HG03575 (cell line): ENCODE measurements around the gene TOMT.

Experiments used
- ATAC-seq: cut with Tn5 transposase; IDR thresholded peaks from one replicate; pipeline ENCODE4 v1.9.1; 2021; ENCODE audit not compliant: unreplicated experiment, insufficient number of reproducible peaks, low FRiP score; ENCODE audit errors: extremely low read depth

The TOMT gene, protein sequence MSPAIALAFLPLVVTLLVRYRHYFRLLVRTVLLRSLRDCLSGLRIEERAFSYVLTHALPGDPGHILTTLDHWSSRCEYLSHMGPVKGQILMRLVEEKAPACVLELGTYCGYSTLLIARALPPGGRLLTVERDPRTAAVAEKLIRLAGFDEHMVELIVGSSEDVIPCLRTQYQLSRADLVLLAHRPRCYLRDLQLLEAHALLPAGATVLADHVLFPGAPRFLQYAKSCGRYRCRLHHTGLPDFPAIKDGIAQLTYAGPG

DNA sequence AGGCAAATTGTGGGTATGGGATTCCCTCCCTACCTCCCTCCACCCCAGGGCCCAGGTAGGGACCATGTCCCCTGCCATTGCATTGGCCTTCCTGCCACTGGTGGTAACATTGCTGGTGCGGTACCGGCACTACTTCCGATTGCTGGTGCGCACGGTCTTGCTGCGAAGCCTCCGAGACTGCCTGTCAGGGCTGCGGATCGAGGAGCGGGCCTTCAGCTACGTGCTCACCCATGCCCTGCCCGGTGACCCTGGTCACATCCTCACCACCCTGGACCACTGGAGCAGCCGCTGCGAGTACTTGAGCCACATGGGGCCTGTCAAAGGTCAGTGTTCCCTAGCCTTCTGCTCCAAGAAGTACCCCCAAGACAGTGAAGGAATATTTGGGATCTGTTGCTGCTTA lies at the start of gene TOMT:
Gene TOMT (plus strand): TSS at position 37 of the 400 bp plus-strand sequence. CDS start 28 bp downstream, at position 65.
- no peak for ATAC-seq

DNA sequence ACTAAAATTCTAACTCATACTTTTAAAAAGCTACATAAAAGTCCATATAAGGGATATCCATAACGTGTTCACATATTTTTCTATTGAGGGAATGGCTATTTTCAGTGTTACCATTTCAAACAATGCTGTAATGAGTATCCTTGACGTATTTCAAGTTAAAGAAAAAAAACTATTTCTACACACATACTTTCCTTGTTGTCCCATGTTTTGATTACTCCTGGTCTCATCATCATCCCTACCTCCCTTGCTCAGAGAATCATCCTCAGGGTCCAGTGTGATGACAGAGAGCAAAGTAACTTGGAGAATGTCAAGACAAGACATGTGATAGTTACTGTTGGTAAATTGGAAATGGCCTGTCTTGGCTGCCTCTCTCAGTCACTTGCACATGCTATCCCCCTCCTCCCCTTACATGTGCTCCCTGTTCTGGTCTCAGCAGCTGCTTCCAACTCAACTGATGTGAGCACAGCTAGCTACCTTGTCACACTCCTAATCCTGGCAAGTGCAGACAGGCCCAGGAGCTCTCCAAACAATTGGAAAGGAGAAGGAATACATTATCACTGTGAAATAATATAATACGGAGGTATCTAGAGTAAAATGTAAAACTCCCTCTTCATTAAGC lies 47.2 kb upstream of the TOMT start:
- ATAC-seq = no peak

DNA sequence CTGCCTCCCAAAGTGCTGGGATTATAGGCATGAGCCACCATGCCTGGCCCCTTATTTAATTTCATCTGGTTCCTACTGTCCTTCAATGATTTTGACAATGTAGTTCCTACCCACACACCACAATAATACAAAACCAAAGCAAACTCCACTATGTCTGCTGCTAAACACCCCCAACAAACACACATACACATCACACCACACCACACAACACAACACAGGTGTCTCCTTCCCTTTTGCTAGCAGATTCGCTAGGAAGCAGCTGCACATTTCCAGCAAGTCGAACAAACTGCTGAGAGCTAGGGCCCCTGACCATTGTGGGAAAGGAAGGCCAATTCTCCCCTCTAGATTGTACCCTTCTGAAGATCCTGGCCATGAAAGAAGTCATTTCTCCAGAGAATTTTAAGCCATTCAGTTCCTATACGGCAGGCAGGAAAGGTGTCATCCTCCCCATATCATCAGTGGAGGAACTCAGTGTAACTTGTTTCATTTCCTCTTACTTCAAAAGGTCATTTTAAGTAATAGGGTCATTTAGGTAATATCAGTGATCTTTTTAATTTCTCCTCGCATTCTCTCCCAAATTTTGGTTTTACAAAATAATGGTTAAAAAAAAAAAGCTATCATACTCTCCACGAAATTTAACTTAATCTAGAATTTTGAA lies 43.9 kb upstream of the TOMT start:
- ATAC-seq = no peak

DNA sequence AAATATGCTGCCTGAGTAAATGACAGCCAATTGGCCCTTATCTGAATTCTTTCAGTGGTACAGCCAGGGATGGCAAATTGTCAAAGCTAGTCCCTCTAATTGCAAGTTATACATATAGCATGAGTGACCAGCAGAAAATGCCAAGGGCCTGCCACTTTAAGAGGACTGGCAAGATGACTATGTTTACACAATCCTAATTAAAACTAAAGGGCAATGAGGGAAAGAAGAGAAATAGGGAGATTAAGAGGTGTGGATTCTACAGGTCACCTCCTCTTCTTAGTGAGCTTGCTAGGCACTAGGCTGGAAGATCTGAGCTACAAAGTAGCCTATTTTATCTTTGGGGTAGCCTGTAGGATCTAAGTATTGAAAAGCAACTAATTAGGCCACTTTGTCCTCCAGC lies 38.9 kb upstream of the TOMT start:
- ATAC-seq = no peak

DNA sequence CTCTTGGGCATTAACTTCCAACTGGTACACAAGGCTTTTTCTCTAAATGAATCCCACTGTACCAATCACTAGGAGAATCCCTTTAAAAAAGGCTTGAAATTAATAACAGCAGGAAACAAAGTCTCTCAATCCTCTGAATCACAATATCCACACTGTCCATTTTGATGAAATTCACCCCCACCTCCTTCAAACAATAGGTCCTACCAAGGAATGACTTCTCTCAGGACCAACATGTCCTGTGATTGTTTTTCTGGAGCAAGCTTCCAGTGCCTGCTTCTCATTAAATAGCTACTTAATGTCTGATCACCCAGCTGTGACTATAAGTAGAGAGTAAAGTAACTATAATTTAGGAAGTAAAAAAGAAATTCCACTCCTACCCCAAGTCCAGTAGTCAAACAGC lies 38.5 kb upstream of the TOMT start:
- no peak for ATAC-seq

DNA sequence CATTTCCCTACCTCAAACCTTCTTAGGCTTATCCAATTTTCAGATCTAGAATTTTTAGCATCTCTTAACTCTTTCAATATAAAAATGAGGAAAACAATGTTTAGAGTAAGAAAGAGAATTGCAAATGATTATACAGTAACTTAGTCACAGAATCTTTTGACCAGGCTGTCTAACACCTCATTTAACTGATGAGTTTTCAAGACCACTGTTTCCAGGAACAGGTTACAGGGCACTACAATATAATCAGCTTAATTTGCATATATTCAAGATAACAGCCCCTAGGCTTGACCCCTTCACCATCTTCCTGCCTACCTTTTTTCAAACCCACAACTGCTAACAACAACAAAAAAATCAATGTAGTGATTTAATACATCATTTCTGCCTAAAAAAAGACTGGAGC lies 38.0 kb upstream of the TOMT start:
- no peak for ATAC-seq

DNA sequence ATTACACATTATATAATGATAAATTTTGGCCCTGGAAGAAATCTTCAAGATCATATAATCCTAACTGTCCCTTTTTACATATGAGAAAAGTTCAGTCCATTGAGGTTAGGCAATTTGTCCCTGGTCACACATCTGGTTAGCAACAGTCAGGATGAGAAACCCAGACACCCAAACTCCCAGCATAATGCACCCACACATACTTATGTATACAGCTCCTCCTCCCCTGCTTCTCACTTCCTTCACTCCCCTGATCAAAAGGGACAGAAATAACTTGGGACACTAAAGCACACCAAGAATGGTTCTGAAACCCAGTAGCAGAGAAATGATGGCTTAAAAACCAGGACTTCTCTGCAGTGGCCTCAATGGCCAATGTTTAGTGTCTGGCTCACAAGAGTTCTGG lies 36.5 kb upstream of the TOMT start:
- ATAC-seq = no peak

DNA sequence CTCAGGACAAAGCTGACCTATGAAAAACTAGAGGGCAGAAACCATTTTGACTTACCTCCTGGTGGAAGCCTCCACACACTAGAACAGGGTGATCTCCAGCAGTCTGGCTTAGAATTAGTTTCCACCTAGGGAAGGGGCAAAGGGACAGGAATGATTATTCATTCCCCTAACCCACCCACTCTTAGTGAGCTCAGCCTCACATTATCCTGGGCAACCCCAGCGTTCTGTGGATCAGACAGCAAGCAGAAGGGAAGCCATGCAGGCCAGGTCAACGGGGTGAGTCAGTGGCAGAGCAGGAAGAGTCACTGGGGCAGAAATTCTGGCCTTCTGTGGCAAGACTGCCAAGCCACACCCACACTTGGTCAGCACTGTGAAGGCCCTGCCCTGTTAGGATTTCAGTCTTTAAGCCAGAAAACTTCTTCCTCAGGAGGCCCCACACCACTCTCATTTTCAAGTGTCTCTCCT lies 35.9 kb upstream of the TOMT start:
- no peak for ATAC-seq

DNA sequence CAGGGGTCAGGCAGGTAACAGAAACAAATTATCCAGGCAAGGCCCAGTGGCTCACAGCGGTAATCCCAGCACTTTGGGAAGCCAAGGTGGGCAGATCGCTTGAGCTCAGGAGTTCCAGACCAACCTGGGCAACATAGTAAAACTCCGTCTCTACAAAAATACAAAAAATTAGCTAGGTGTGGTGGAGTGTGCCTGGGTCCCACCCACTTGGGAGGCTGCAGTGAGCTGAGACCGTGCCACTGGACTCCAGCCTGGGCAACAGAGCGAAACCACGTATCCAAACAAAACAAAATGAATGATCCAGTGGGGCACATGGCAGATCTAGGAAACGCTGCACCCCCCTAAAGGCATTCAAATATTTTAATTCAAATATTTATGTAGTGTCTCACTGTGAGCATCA lies 35.2 kb upstream of the TOMT start:
- ATAC-seq = no peak

DNA sequence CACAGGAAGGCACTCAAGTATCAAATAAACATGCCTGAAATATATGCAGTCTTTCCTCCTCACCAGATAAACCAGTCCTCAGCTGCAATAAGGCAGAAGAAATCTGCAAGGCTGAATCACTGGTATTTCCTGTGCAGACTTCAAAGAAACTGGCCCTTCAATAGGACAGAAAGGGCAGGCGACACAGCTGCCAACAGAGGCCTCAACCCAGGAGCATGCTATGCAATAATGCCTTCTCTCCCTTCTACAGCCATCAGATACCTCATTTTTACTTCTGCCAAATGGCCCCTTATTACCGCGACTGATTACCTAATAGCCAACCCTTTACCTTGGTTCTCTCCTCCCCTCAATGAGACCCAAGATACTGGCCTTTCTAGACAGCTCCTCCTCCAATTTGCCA lies 33.4 kb upstream of the TOMT start:
- ATAC-seq = no peak

DNA sequence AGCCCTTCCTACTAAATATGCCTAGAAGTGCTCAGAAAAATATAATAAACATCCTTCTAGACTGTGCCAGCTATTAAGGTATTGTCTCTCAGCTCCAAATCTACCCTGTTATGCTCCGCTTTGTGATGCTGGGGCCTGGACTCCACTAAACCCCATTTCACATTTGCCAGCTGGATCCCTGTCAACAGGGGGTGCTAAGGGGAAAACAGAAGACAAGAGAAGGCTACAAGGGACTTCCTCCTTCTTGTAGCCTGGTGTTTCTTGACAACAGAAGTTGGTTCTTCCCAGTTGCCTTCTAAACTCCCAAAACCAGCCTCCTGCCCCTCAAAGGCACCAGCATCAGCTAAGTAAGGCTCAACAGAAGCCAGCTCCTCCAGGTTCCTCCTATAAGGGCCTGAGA lies 30.6 kb upstream of the TOMT start:
- no peak for ATAC-seq

DNA sequence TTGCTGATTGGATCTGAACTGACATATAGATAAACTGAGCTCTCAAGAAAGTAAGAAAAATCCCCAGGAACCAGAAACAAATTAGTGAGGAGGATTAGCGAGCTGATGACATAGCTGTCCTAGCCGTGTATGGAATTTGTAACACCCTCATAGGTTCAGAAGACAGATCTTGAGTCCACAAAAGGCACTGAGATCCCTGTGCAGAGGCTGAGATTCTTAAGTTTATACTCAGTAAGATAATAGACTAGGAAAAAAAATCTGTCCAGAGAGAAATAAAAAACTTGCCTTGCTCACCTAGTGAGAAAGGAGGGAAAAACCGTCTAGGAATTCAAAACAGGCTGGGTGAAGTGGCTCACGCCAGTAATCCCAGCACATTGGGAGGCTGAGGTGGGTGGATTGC lies 30.0 kb upstream of the TOMT start:
- ATAC-seq = no peak

DNA sequence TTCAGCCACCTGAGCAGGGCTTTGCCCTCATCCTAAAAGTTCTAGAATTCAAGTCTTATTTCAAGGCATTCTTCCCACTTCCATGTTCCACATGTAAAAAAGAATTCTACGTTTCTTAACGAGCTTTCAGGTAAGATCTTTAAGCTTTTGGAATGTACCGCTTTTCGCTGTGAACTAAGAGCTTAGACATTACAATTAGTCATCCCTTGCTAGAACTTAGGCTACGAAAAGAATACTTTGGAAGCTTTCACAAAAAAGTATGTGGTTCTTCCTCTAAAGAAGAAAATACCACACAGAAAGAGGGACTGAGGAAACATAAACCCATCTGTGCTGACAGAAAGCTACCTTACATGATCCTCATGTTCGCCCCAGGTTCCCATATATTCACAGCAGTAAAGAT lies 27.2 kb upstream of the TOMT start:
- ATAC-seq = no peak

DNA sequence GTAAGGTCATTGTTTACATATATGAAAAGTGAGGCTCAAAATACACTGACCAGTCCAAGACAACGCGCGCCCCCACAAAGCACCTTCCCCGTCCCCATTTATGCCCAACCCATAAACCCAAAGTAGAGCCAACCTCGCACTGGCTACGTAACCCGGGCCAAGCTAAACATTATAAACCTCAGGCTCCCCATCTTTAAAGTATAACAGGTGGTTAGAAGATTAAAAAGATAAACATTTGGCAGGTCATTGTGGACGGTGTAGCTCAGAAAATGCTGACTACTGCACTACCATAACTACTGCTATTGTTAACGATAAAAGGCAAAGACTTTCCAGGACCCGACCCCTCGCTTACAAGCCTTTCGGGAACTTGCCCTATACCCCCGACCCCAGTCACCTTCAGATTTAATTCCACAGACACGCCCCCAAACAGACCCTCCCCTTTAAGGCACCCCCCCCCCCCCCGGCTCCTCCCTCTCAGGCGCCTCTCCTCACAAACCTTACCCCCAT lies 25.9 kb upstream of the TOMT start:
- ATAC-seq = no peak

DNA sequence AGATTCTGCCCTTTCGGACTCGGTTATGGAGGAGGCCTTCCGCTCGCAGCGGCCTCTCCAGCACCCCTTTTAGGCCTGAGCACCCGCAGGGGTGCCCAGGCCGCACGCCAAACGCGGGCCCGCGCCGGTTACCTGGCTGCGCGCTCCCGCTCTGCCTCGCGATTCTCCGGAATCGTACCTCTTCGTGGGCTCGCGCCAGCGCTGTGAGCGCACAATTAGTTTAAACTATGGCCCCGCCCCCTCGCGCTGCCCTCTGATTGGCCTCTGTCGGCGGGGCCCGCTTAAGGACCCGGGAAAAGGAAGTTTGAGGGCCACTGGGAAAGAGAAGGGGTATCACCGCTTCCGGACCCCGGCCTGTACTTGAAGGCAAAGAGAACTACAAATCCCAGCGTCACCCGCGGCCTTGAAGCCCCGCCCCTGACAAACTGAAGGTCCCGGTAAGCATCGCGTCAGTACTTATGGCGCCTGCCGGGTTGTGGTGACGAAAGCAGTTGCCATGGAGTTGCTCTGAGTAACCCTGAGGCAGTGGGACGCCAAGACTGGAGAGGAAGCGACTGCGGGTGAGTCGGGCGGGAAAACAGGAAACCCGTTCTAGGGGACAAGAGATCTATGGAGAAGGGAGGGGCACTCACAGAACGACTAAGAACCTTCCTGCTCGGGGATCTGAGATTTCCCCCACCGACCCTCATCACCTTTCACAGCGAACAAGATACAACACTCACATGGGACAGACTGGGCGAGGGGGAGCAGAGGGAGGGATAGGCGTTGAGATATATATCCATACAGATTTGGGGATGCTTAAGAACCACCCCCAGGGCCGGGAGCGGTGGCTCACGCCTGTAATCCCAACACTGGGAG lies 25.2 kb upstream of the TOMT start, which contains the start of the genes LRRC51 and NUMA1:
Gene LRRC51 (plus strand): TSS at position 525 of the 858 bp plus-strand sequence. CDS start 8,234 bp downstream, outside the sequence.
Gene NUMA1 (minus strand): TSS at position 217 of the 858 bp plus-strand sequence. CDS start 44,599 bp downstream, outside the sequence.
- ATAC-seq = peak; percentile 81

DNA sequence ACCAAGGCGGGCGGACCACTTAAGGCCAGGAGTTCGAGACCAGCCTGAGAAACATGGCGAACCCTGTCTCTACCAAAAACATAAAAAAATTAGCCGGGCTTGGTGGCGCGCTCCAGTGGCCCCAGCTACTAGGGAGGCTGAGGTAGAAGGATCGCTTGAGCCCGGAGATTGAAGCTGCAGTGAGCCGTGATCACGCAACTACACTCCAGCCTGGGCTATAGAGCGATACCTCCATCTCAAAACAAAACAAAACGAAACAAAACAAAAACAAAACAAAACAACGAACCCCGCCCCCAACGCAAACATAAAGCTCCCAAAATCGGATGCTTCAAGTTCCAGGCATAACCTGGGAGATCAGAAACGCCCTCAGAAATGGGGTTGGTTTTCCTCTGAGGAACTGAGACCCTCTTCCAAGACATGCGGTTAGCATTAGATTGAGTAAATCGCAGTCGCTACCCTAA lies 24.5 kb upstream of the TOMT start:
- ATAC-seq = no peak

DNA sequence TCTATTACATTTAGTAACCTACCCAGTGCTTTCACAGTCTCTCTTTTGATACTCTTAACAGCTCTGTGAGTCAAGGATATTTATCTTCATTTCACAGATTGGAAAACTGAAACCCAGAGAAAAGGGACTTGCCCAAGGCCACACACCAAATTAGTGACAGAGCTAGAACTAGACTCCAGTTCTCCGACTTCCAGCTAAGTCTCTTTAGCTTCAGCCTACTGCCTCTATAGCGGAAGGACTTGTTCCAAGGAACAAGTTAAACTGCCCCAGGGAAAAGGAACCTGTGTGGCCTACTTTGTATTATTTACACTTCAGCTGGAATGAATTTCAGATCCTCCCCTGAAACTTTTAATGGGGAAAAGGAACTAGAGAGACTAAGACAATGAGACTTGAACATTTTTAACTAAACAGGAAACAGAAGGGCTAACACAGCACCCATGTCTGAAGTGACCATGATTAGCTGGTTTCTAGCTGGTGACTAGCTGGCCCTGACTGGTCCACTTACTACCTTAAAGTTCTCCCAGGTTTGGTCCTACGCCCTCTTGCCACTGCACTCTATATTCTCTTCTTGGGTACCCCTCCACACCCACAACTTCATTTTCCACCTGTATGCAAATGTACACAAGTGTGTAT lies 23.8 kb upstream of the TOMT start:
- ATAC-seq = no peak

DNA sequence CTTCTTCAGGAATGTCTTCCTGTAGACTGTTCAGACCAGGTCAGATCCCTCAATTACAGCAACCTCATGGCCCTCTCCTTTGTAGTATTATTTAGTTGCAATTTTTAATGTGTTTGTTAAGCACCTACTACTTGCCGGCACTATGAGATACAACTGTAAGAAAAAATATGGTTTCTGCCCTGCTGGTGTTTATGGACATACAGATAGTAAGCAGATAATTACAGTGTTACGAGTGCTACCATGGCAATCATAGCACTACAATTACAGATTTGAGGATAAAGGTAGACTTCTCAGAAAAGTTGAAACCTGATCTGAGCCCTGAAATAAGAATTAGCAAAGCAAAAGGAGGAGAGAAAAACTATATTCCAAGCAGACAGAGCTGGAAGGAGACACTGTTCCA lies 22.3 kb upstream of the TOMT start:
- no peak for ATAC-seq

DNA sequence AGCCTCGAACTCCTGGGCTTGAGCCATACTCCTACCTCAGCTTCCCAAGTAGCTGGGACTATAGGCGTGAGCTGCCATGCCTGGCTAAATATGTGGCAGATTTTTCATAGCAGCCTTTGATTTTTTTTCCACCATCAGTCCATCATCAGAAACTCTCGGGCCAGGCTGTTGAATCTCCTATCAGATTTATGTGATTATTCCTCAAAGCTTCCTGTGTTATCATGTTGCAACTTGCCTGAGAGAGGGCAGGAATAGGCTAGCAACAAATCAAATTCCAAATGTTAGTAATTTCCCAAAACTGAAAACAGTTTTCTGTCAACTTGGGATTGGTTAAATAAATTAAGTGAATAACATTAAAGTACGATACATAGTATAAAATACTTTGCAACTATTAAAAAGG lies 21.6 kb upstream of the TOMT start:
- no peak for ATAC-seq
